Measurements from ENCODE around the gene CCDC33.

DNA sequence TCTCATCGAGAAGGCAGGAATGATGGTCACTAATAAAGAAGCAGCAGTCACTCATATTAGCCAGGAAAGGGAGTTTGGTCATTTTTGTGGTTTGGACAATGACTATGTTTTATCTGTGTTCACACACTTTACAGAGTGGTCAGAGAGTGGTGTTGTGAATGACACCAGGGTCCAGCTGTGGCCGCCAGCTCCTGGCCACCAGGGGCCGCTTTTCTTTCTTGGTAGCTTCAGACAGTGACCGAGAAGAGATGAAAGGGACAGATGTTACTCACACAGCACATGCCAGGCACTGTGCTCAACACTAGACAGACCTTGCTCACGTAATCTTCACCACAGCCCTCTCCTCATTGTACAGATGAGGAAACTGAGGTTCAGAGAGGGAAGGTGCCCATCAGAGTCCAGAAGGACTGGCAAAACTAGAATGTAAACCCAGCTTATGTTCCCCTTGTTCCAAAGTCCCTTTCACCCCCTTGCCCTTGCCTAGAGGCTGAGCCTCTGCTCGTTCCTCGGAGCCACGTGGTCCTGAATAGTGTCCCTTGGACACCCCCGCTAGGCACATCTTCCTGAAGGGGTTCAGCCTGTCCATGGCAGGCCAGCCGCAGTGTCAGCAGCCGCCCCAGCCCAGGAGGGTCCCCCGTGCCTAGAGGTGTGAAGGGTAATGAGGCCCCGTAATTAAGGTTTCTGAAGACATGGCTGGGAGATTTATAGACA, 75.8 kb downstream of the CCDC33 start:
- TF ChIP-seq CTCF (IDR thresholded peaks at IDR 0.05 in 8 of 11, conservative IDR thresholded peaks at IDR 0.05 in 3 of 11) = peak in 5 of 11 experiments; percentile 21 to 36 (median 30)
- no peak for TF ChIP-seq POLR2A (IDR thresholded peaks at IDR 0.05)
- no peak for TF ChIP-seq POLR2AphosphoS5 (IDR thresholded peaks at IDR 0.05)

All from spleen (tissue), 7 donors.